ENCODE measurements around the gene SLC9B2. TPM values are rescaled to one million over a fixed set of nuclear protein-coding genes. Genes with fewer than 3 reads are reported as not detected.

Gene SLC9B2
- total RNA-seq, 1 experiment from 2014 or later, result 7.3 TPM

GRCh38 chr4:103100691-103101090, 24.1 kb upstream of the SLC9B2 start:
- Histone ChIP-seq H3K23me2 (ENCODE audit: insufficient read length, low read depth, low read length, poor library complexity, severe bottlenecking) (no peaks in the 10 kb centered on the region), H3K27me3 (ENCODE audit: insufficient read depth, low read length) (no peaks in the 10 kb centered on the region), H3K27ac (ENCODE audit: insufficient read length, low read depth, low read length) (no peak overlapping the region), H3K9me3 (ENCODE audit: control insufficient read depth, low read depth, low read length) (no peaks in the 10 kb centered on the region), H2BK120ac (ENCODE audit: low read depth, low read length, poor library complexity, severe bottlenecking) (no peak overlapping the region), H4K5ac (ENCODE audit: insufficient read length, low read depth, low read length) (no peak overlapping the region), H3K23ac (ENCODE audit: insufficient read length, low read depth, low read length) (no peak overlapping the region), H4K20me1 (ENCODE audit: control insufficient read depth, insufficient read depth, insufficient read length) (no peaks in the 10 kb centered on the region), H2BK12ac (ENCODE audit: insufficient read length, low read depth, low read length) (no peak overlapping the region), H3K14ac (ENCODE audit: insufficient read depth, low read length) (no peak overlapping the region), H3K56ac (ENCODE audit: insufficient read length, low read depth, low read length) (no peak overlapping the region), H4K8ac (replicated peaks; ENCODE audit: insufficient read length, low read depth, low read length) (no peak overlapping the region), H3K4me2 (ENCODE audit: insufficient read depth, insufficient read length, low read length) (no peak overlapping the region), H3K79me1 (ENCODE audit: insufficient read depth, low read depth, low read length, poor library complexity, severe bottlenecking) (no peaks in the 10 kb centered on the region), H3K4ac (ENCODE audit: low read depth, low read length) (no peak overlapping the region), H3T11ph (ENCODE audit: low read length) (no peak overlapping the region), H3K79me2 (ENCODE audit: insufficient read depth, low read length) (no peaks in the 10 kb centered on the region), H3K18ac (ENCODE audit: insufficient read length, low read depth, low read length) (no peak overlapping the region), H2AK5ac (ENCODE audit: insufficient read length, low read length) (no peak overlapping the region), H3K4me1 (ENCODE audit: insufficient read depth, low read length) (0 out of 2 replicates have a peak, but pooled peaks cover 3% of the 10 kb centered on the region), H2BK5ac (ENCODE audit: insufficient read length, low read length) (no peak overlapping the region), H2AFZ (ENCODE audit: low read length) (no peak overlapping the region), H2BK20ac (ENCODE audit: low read depth, low read length, poor library complexity, severe bottlenecking) (no peak overlapping the region), H4K91ac (ENCODE audit: insufficient read length, low read depth, low read length) (no peak overlapping the region), H2BK15ac (ENCODE audit: low read depth, low read length) (no peak overlapping the region), H3K9ac (ENCODE audit: extremely low read depth, insufficient read length, low read length) (no peak overlapping the region)
- Mint-ChIP-seq H3K36me3 (ENCODE audit: insufficient read depth in 1 of 3, low read depth in 3 of 3) (peaks cover 0 to 3% (median 0%) of the 10 kb centered on the region in 3 experiments; a peak in 1 of 7 replicates), H3K4me1 (peaks cover 14 to 15% of the 10 kb centered on the region in 2 experiments), H3K9me3 (no peaks in the 10 kb centered on the region), H3K27me3 (ENCODE audit: low read depth) (no peaks in the 10 kb centered on the region), H3K27ac (peak overlapping the region in 1 of 3 experiments; percentile 64; a peak in 1 of 7 replicates), H3K4me3 (no peak overlapping the region)
- TF ChIP-seq CTCF (conservative IDR thresholded peaks at IDR 0.05), result no peak
- no CpG with 5 or more reads among the region's 5 CpGs for WGBS (ENCODE audit: extremely low coverage, insufficient read length, low lambda C conversion rate)
- no peak for DNase-seq
